PC-9 (cell line): ENCODE data around the gene B4GALNT1. TPM values are rescaled to one million over a fixed set of nuclear protein-coding genes. Genes with fewer than 3 reads are reported as not detected.

Experiments used
- BruUV-seq: library from RNA; stranded (reverse); fragments of 400-500 nt; replicated peaks from 2 replicates; lab custom pipeline; 2021; lab: Mats Ljungman, UMichigan
- CTCF ChIA-PET: fragments of 300-600 bp; sonication (Branson Sonifier 250); formaldehyde crosslinking; loops from one replicate; lab custom pipeline; 2022; ENCODE audit warnings: antibody characterized with exemption; lab: Charles Lee
- POLR2A ChIA-PET: fragments of 300-600 bp; sonication (Branson Sonifier 250); formaldehyde crosslinking; loops from one replicate; lab custom pipeline; 2022; ENCODE audit warnings: antibody characterized with exemption; ENCODE audit not compliant: unreplicated experiment; lab: Charles Lee
- DNase-seq, 2 experiments: peaks; one replicate each; pipeline versions ENCODE4 v3.0.0 to v3.0.0-alpha.2; 2015 to 2022; ENCODE audit warnings: mixed read lengths in 1 of 2
- H2AFZ ChIP-seq: fragments of 200-600 bp; sonication (generic); 2 replicates; pipeline ENCODE4 v1.8.1; 2017; ENCODE audit warnings: antibody characterized with exemption
- H3F3A ChIP-seq: fragments of 200-600 bp; sonication (generic); 2 replicates; pipeline ENCODE4 v1.8.1; 2017; ENCODE audit warnings: antibody characterized with exemption, mild to moderate bottlenecking, low read depth; ENCODE audit not compliant: insufficient read depth
- H3K27ac ChIP-seq: fragments of 200-600 bp; sonication (generic); 2 replicates; pipeline ENCODE4 v1.6.1; 2016; ENCODE audit warnings: mixed run types
- H3K27me3 ChIP-seq: fragments of 200-600 bp; sonication (generic); 2 replicates; pipeline ENCODE4 v1.6.1; 2016; ENCODE audit warnings: low read depth, mixed run types; ENCODE audit not compliant: insufficient read depth
- H3K36me3 ChIP-seq: fragments of 200-600 bp; sonication (generic); 2 replicates; pipeline ENCODE4 v1.6.1; 2016; ENCODE audit warnings: low read depth, mixed run types
- H3K4me1 ChIP-seq: fragments of 200-600 bp; sonication (generic); replicated peaks from 2 replicates; pipeline ENCODE4 v1.6.1; 2016; ENCODE audit warnings: mixed run types; ENCODE audit not compliant: insufficient read depth
- H3K4me2 ChIP-seq: fragments of 200-600 bp; sonication (generic); 2 replicates; pipeline ENCODE4 v1.6.1; 2017; ENCODE audit warnings: mixed run types
- H3K4me3 ChIP-seq: fragments of 200-600 bp; sonication (generic); 2 replicates; pipeline ENCODE4 v1.6.1; 2016; ENCODE audit warnings: mixed run types
- H3K79me2 ChIP-seq: fragments of 200-600 bp; sonication (generic); 2 replicates; pipeline ENCODE4 v1.6.1; 2017; ENCODE audit warnings: low read depth, mixed run types
- H3K9me2 ChIP-seq: fragments of 200-600 bp; sonication (generic); 2 replicates; pipeline ENCODE4 v1.8.1; 2017; ENCODE audit warnings: mild to moderate bottlenecking; ENCODE audit not compliant: insufficient read depth
- H3K9me3 ChIP-seq: fragments of 200-600 bp; sonication (generic); 2 replicates; pipeline ENCODE4 v1.8.1; 2016; ENCODE audit warnings: low read depth; ENCODE audit not compliant: insufficient read depth
- H4K20me1 ChIP-seq: fragments of 200-600 bp; sonication (generic); 2 replicates; pipeline ENCODE4 v1.8.1; 2017; ENCODE audit not compliant: insufficient read depth
- EZH2 ChIP-seq: fragments of 200-600 bp; sonication (generic); IDR thresholded peaks from 2 replicates; pipeline ENCODE4 v1.8.0; 2017; ENCODE audit warnings: antibody characterized with exemption, low read depth
- intact Hi-C: fragments of 100-400 bp; cut with micrococcal nuclease; formaldehyde crosslinking; loops from one replicate; pipeline ENCODE4 v1.10.0; 2022; ENCODE audit not compliant: unreplicated experiment
- total RNA-seq: library from RNA; stranded (reverse); gene quantifications from 2 replicates; pipeline ENCODE4 v1.2.3, GENCODE V29; 2021
- TF ChIP-seq, protein P1 (sequence below): fragments of 200-600 bp; sonication (generic); conservative IDR thresholded peaks from 2 replicates; pipeline ENCODE4 v1.6.1; 2017; ENCODE audit warnings: mixed run types, antibody characterized with exemption, mild to moderate bottlenecking, moderate library complexity

The B4GALNT1 gene
- total RNA-seq, 1 experiment from 2014 or later: 15.0 TPM

DNA sequence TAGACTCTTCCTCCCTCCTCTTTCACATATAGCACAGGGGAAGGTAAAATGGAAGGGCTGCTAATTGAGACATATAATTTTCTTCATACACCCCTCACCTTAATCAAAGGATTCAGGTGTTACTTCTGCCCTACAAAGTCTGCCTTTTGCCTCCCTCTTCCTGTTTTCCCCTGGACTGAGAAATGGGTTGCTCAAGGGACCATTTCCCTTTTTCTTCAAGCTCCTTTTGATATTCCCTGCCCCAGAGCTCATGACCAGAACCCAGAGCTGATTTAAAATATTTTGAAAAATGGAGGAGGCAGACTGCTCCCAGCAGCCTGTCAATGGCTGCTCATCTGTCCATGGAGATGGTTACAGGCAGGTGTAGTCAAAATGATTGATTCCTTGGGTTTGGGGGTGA lies 48.3 kb downstream of the B4GALNT1 start:
- no peak for DNase-seq
- no peaks in the 10 kb centered on the region for H3K9me2 ChIP-seq
- H3K4me1 ChIP-seq: no peaks in the 10 kb centered on the region
- no peak for TF ChIP-seq EZH2
- TF ChIP-seq, protein P1, sequence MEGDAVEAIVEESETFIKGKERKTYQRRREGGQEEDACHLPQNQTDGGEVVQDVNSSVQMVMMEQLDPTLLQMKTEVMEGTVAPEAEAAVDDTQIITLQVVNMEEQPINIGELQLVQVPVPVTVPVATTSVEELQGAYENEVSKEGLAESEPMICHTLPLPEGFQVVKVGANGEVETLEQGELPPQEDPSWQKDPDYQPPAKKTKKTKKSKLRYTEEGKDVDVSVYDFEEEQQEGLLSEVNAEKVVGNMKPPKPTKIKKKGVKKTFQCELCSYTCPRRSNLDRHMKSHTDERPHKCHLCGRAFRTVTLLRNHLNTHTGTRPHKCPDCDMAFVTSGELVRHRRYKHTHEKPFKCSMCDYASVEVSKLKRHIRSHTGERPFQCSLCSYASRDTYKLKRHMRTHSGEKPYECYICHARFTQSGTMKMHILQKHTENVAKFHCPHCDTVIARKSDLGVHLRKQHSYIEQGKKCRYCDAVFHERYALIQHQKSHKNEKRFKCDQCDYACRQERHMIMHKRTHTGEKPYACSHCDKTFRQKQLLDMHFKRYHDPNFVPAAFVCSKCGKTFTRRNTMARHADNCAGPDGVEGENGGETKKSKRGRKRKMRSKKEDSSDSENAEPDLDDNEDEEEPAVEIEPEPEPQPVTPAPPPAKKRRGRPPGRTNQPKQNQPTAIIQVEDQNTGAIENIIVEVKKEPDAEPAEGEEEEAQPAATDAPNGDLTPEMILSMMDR: no peak
- no peaks in the 10 kb centered on the region for H3K36me3 ChIP-seq
- intact Hi-C loops: loop anchor here (5.0 kb wide), 1 partner anchor 323 kb away; no protein-coding TSS in a partner anchor
- H3K9me3 ChIP-seq: no peaks in the 10 kb centered on the region
- BruUV-seq: no TSS peak
- H2AFZ ChIP-seq: no peak overlapping the region
- ChIA-PET POLR2A (no interaction called here), CTCF (interaction anchor here (1.6 kb wide), 1 partner anchor 37 kb away, joined by 3 read pairs; no protein-coding TSS in a partner anchor)
- H3K27me3 ChIP-seq: peaks cover 36% of the 10 kb centered on the region
- no peak overlapping the region for H3K4me2 ChIP-seq
- no peaks in the 10 kb centered on the region for H4K20me1 ChIP-seq
- H3K27ac ChIP-seq: no peak overlapping the region
- no peaks in the 10 kb centered on the region for H3F3A ChIP-seq
- H3K79me2 ChIP-seq: no peaks in the 10 kb centered on the region
- no peak overlapping the region for H3K4me3 ChIP-seq

DNA sequence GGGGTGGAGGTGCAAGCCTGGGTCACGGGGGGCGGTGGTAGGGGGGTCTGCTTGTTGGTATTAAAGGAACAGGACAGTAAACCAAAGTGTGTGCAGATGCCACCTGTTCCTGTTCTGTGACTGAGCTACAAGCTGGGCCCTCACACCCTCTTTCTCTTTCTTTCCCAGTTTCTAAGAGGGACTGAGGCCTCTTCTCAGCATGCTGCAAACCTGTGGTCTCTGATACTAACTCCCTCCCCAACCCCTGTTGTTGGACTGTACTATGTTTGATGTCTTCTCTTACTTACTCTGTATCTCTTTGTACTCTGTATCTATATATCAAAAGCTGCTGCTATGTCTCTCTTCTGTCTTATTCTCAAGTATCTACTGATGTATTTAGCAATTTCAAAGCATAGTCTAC lies 49.0 kb downstream of the B4GALNT1 start:
- Histone ChIP-seq H3K4me2 (no peak overlapping the region), H3K4me3 (no peak overlapping the region), H3K4me1 (no peaks in the 10 kb centered on the region), H2AFZ (no peak overlapping the region), H3K27me3 (peaks cover 36% of the 10 kb centered on the region), H3K27ac (no peak overlapping the region), H4K20me1 (no peaks in the 10 kb centered on the region), H3K79me2 (no peaks in the 10 kb centered on the region), H3K9me2 (no peaks in the 10 kb centered on the region), H3K9me3 (no peaks in the 10 kb centered on the region), H3K36me3 (no peaks in the 10 kb centered on the region), H3F3A (no peaks in the 10 kb centered on the region)
- no TSS peak for BruUV-seq
- CTCF ChIA-PET: interaction anchor here (0.7 to 1.6 kb wide), 3 partner anchors 20 to 142 kb away, joined by 3 to 5 read pairs (median 4); no protein-coding TSS in a partner anchor
- no peak for DNase-seq
- intact Hi-C loops: loop anchor here (5.0 kb wide), 1 partner anchor 323 kb away; no protein-coding TSS in a partner anchor
- POLR2A ChIA-PET: no interaction called here
- no peak for TF ChIP-seq EZH2
- TF ChIP-seq, protein P1: no peak

DNA sequence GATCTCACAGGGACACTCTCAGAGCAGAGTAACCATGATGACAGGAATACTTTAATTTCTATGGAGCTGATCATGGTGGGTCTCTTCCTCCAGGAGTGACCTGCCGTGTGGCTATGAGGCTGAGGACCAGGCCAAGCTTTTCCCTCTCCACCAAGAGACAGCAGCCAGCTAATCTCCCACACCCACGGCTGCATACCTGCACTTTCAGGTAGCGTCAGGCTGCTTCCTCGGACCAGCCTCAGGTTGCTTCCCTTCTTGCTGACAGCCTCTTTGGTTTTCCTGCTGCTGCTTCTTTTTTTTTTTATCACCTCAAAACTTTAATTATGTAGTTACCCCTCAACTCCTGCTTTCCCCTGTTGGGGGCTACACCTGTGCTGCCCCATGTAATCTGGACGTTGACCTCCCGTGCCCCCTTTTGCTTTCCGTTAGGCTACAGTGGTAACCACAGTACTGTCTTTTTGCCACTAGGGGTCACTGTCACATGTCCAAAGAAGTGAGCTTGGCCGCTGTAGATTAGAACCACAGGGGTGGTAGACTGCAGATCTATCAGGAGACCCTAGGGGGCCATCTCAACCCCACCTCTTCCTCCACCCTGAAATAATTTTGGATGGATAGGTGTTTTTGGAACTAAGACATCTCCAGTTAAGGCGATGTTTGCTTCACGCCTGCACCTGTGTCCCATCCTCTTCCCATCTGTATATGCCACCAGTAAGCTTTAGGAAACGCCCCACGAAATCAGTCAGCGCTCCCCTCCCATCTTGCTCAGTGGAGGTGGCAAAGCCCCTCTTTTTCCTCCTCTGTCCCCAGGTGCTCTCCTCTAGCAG lies 49.8 kb downstream of the B4GALNT1 start:
- H2AFZ ChIP-seq: no peak overlapping the region
- H3K4me2 ChIP-seq: no peak overlapping the region
- TF ChIP-seq, protein P1: peak; percentile 96
- no peak for TF ChIP-seq EZH2
- H3K4me3 ChIP-seq: no peak overlapping the region
- no peaks in the 10 kb centered on the region for H3F3A ChIP-seq
- H3K79me2 ChIP-seq: no peaks in the 10 kb centered on the region
- BruUV-seq: no TSS peak
- no peak overlapping the region for H3K27ac ChIP-seq
- H3K9me3 ChIP-seq: no peaks in the 10 kb centered on the region
- ChIA-PET POLR2A (no interaction called here), CTCF (interaction anchor here (0.5 to 1.6 kb wide), 9 partner anchors 8 to 143 kb away, joined by 3 to 8 read pairs (median 4); no protein-coding TSS in a partner anchor)
- no peaks in the 10 kb centered on the region for H3K9me2 ChIP-seq
- intact Hi-C loops: loop anchor here (1.0 to 5.0 kb wide), 4 partner anchors 38 to 324 kb away; partner anchors contain the start of gene B4GALNT1
- peaks cover 34% of the 10 kb centered on the region for H3K27me3 ChIP-seq
- H3K36me3 ChIP-seq: no peaks in the 10 kb centered on the region
- no peaks in the 10 kb centered on the region for H4K20me1 ChIP-seq
- peak; percentile 65 to 67 for DNase-seq
- H3K4me1 ChIP-seq: no peaks in the 10 kb centered on the region
